CD4-positive, alpha-beta T cell (primary cell): ENCODE data around the gene APC2. TPM values are rescaled to one million over a fixed set of nuclear protein-coding genes. Genes with fewer than 3 reads are reported as not detected.

Experiments used
- ATAC-seq: fragments of 200-7000 bp; cut with Tn5 transposase; one replicate; pipeline ENCODE4 v1.10.0; 2022; ENCODE audit warnings: mild to moderate bottlenecking; ENCODE audit not compliant: poor library complexity
- CTCF ChIA-PET: fragments of 350-600 bp; sonication (Branson Sonifier 250); formaldehyde crosslinking; loops from one replicate; lab custom pipeline; 2021; ENCODE audit warnings: antibody characterized with exemption, inconsistent platforms; lab: Charles Lee
- POLR2A ChIA-PET: fragments of 350-600 bp; sonication (Branson Sonifier 250); formaldehyde crosslinking; loops from one replicate; lab custom pipeline; 2021; ENCODE audit warnings: antibody characterized with exemption, inconsistent platforms; lab: Charles Lee
- DNase-seq, 14 experiments: peaks; one replicate each; pipeline ENCODE4 v3.0.0-alpha.2; 2013 to 2020; ENCODE audit warnings: mixed read lengths in 2 of 14
- H3K27ac ChIP-seq, 2 donors: one replicate each; pipeline versions ENCODE4 v1.5.1 to v1.7.0; 2013; ENCODE audit warnings: low read length in 2 of 2, low read depth in 1 of 2, mild to moderate bottlenecking in 1 of 2
- H3K27me3 ChIP-seq, 2 experiments: 1 replicate in 1 of 2; 2 replicates in 1 of 2; pipeline versions ENCODE4 v1.6.1 to v1.7.0; 2013; ENCODE audit warnings: low read length in 2 of 2, control low read depth in 1 of 2, mild to moderate bottlenecking in 1 of 2, moderate library complexity in 1 of 2; ENCODE audit not compliant: insufficient read depth in 2 of 2, control insufficient read depth in 1 of 2
- H3K36me3 ChIP-seq: one replicate; pipeline ENCODE4 v1.6.1; 2013; ENCODE audit warnings: low read length, control low read depth; ENCODE audit not compliant: insufficient read depth
- H3K4me1 ChIP-seq: one replicate; pipeline ENCODE4 v1.6.1; 2013; ENCODE audit warnings: low read length, control low read depth; ENCODE audit not compliant: insufficient read depth
- H3K4me3 ChIP-seq: one replicate; pipeline ENCODE4 v1.5.1; 2013; ENCODE audit warnings: mild to moderate bottlenecking, low read length, moderate library complexity
- H3K9me3 ChIP-seq, 2 experiments: 1 replicate in 1 of 2; 2 replicates in 1 of 2; pipeline versions ENCODE4 v1.6.1 to v1.7.0; 2013; ENCODE audit warnings: low read length in 2 of 2, mild to moderate bottlenecking in 2 of 2, control low read depth in 1 of 2, moderate library complexity in 1 of 2; ENCODE audit not compliant: control insufficient read depth in 1 of 2, insufficient read depth in 1 of 2
- H3K27ac Mint-ChIP-seq: one replicate; pipeline ENCODE4 v1.8.0; 2020; ENCODE audit warnings: mixed read lengths
- H3K27me3 Mint-ChIP-seq: one replicate; pipeline ENCODE4 v1.8.0; 2021; ENCODE audit warnings: mixed read lengths
- H3K36me3 Mint-ChIP-seq: one replicate; pipeline ENCODE4 v1.8.0; 2021; ENCODE audit warnings: low read depth, mixed read lengths
- H3K4me1 Mint-ChIP-seq: one replicate; pipeline ENCODE4 v1.8.0; 2021; ENCODE audit warnings: low read depth, mixed read lengths
- H3K4me3 Mint-ChIP-seq: one replicate; pipeline ENCODE4 v1.8.0; 2020; ENCODE audit warnings: mild to moderate bottlenecking, mixed read lengths
- H3K9me3 Mint-ChIP-seq: one replicate; pipeline ENCODE4 v1.8.0; 2020; ENCODE audit warnings: mixed read lengths
- intact Hi-C, 2 experiments: fragments of 100-400 bp; cut with DNase I in 1 of 2; cut with micrococcal nuclease in 1 of 2; formaldehyde crosslinking; loops; one replicate each; pipeline versions ENCODE4 v1.15.1 to v1.9.0; 2023 to 2025; cut with DNase I, micrococcal nuclease
- total RNA-seq, 174 experiments: library from RNA in 2 of 174; stranded (reverse) in 2 of 174; gene quantifications; one replicate each; pipeline ENCODE4 v1.2.3 and lab custom pipeline; 2021 to 2026
- TF ChIP-seq, protein P1 (sequence below): fragments of 200-600 bp; IDR thresholded peaks from one replicate; pipeline ENCODE4 v1.8.0; 2022; ENCODE audit warnings: antibody characterized with exemption, mild to moderate bottlenecking

The APC2 gene
- total RNA-seq, 2 experiments from 2014 or later, result 0.20 to 0.30 TPM

DNA sequence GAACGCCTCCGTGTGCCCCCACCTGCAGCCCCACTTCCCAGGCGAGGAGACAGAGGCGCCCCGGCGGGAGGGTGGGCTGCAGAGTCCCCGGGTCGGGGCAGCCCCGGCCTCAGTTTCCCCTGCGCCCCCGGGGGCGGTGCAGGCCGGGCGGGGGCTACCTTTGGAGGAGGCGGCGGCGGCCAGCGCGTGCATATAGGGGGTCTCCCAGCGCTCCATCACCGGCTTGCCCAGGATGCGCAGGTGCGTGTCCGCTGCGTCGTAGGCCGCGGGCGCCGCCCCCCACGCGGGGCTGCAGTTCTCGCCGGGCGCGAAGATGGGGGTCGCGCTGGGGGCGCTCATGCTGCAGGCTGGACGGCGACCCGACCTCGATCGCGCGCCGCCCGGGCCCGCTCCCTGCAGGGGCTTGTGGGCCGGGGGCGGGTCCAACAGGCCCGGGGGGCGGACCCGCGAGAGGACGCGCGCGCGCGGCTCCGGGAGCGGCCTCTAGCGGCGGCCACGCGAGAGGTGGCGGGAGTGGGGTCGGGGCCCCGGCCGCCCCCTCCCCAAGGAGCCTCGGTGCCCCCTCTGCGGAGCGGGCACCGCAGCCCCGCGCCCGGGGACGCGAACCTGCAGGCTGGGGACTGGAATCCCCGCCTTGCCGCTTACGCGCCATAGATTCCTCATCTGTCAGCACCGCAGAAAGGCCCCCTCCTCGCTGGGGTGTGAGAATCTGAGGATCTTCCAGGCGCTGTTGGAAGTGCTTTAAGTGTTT is 48.6 kb upstream of the APC2 start, which contains the start of gene GAMT:
GAMT (minus strand) TSS at position 405 of the 751 bp plus-strand sequence; CDS start at position 339, 66 bp downstream.
- ATAC-seq (peak; percentile 86), DNase-seq (peak in 13 of 14 experiments; percentile 20 to 82 (median 60))
- TF ChIP-seq, protein P1, sequence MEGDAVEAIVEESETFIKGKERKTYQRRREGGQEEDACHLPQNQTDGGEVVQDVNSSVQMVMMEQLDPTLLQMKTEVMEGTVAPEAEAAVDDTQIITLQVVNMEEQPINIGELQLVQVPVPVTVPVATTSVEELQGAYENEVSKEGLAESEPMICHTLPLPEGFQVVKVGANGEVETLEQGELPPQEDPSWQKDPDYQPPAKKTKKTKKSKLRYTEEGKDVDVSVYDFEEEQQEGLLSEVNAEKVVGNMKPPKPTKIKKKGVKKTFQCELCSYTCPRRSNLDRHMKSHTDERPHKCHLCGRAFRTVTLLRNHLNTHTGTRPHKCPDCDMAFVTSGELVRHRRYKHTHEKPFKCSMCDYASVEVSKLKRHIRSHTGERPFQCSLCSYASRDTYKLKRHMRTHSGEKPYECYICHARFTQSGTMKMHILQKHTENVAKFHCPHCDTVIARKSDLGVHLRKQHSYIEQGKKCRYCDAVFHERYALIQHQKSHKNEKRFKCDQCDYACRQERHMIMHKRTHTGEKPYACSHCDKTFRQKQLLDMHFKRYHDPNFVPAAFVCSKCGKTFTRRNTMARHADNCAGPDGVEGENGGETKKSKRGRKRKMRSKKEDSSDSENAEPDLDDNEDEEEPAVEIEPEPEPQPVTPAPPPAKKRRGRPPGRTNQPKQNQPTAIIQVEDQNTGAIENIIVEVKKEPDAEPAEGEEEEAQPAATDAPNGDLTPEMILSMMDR, result peak; percentile 63
- Mint-ChIP-seq H3K4me3 (peak within 1 kb of the TSS; percentile 87), H3K4me1 (peaks cover 7% of the 10 kb centered on the region), H3K27ac (no peak within 1 kb of the TSS), H3K9me3 (no peaks in the 10 kb centered on the region), H3K36me3 (no peaks in the 10 kb centered on the region), H3K27me3 (no peaks in the 10 kb centered on the region)
- no peaks in the 10 kb centered on the region for H3K36me3 ChIP-seq
- H3K9me3 ChIP-seq, result no peaks in the 10 kb centered on the region
- peak within 1 kb of the TSS; percentile 52 for H3K4me3 ChIP-seq
- ChIA-PET CTCF (no interaction called here), POLR2A (interaction anchor here (1.5 kb wide), 1 partner anchor 126 kb away, joined by 5 read pairs; the partner anchor contains the start of gene FAM174C)
- intact Hi-C loops, result loop anchor here (1.0 to 10.0 kb wide), 4 partner anchors 48 to 863 kb away; partner anchors contain the start of genes FAM174C (in 1 of the 2) and TCF3 (in 1 of the 2)
- H3K4me1 ChIP-seq, result peaks cover 39% of the 10 kb centered on the region
- peaks cover 0 to 11% of the 10 kb centered on the region in 2 experiments for H3K27me3 ChIP-seq
- H3K27ac ChIP-seq, result no peak within 1 kb of the TSS

DNA sequence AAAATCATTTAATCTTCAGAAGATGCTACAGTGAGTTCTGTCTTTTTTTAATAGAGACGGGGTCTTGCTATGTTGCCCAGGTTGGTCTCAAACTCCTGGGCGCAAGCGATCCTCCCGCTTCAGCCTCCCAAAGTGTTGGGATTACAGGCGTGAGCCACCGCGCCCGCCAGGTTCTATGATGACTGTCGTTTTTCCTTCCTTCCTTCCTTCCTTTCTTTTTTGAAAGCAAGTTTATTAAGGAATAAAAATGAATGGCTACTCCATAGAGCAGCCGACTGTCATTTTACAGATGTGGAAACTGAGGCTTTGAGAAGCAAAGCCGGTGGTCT is 48.1 kb upstream of the APC2 start:
- no peak overlapping the region for H3K27ac Mint-ChIP-seq
- H3K27me3 Mint-ChIP-seq, result no peaks in the 10 kb centered on the region
- TF ChIP-seq, protein P1, result no peak
- H3K36me3 Mint-ChIP-seq, result peaks cover 4% of the 10 kb centered on the region
- Histone ChIP-seq H3K36me3 (no peaks in the 10 kb centered on the region), H3K4me3 (peak overlapping the region; percentile 41), H3K27ac (no peak overlapping the region), H3K27me3 (peaks cover 0 to 11% of the 10 kb centered on the region in 2 experiments), H3K4me1 (peaks cover 39% of the 10 kb centered on the region), H3K9me3 (no peaks in the 10 kb centered on the region)
- DNase-seq (no peak), ATAC-seq (no peak)
- CTCF ChIA-PET, result no interaction called here
- H3K4me1 Mint-ChIP-seq, result peaks cover 12% of the 10 kb centered on the region
- peak overlapping the region; percentile 62 for H3K4me3 Mint-ChIP-seq
- POLR2A ChIA-PET, result interaction anchor here (1.5 to 2.2 kb wide), 2 partner anchors 127 to 133 kb away, joined by 5 to 7 read pairs; partner anchors contain the start of genes CIRBP and FAM174C
- H3K9me3 Mint-ChIP-seq, result no peaks in the 10 kb centered on the region
- intact Hi-C loops, result loop anchor here (1.0 to 10.0 kb wide), 4 partner anchors 49 to 863 kb away; partner anchors contain the start of genes FAM174C (in 1 of the 2) and TCF3 (in 1 of the 2)

DNA sequence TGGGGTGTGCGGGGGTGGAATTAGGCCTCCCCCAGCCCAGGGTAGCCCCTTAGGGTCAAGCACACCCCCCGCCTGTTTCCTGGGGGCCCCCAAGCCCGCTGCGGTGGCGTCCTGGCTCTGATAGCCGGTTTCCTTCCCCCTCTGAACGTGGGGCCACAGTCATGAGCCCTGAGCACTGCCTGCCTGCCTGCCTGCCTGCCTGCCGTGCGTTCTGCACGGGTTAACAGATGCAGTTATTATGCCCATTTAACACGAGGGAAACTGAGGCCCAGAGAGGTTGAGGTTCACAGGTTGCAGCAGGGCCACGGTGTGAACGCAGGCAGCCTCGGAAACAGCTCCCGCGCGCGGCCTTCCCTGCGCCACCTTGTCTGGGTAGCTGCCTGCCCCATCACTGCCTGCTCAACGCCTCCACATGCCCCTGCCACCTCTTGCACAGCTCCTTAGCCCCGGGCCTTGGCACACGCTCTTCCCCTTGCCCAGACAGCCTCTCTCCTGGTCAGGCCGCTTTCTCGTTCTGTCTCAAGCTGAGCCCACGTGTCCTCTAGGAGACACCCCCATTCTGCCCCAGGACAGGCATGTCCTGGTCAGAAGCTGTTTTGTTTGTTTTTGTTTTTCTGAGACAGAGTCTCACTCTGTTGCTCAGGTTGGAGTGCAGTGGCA is 47.4 kb upstream of the APC2 start:
- DNase-seq (no peak), ATAC-seq (no peak)
- Histone ChIP-seq H3K27ac (no peak overlapping the region), H3K27me3 (peaks cover 0 to 11% of the 10 kb centered on the region in 2 experiments), H3K36me3 (no peaks in the 10 kb centered on the region), H3K4me1 (peaks cover 39% of the 10 kb centered on the region), H3K4me3 (no peak overlapping the region), H3K9me3 (no peaks in the 10 kb centered on the region)
- H3K36me3 Mint-ChIP-seq, result peaks cover 5% of the 10 kb centered on the region
- TF ChIP-seq, protein P1, result no peak
- H3K4me3 Mint-ChIP-seq, result peak overlapping the region; percentile 87
- no peaks in the 10 kb centered on the region for H3K27me3 Mint-ChIP-seq
- H3K9me3 Mint-ChIP-seq, result no peaks in the 10 kb centered on the region
- H3K27ac Mint-ChIP-seq, result no peak overlapping the region
- ChIA-PET POLR2A (interaction anchor here (0.8 to 2.2 kb wide), 4 partner anchors 19 to 134 kb away, joined by 3 to 7 read pairs (median 4); partner anchors contain the start of genes CIRBP and FAM174C), CTCF (interaction anchor here (0.8 kb wide), 1 partner anchor 135 kb away, joined by 3 read pairs; no protein-coding TSS in a partner anchor)
- H3K4me1 Mint-ChIP-seq, result peaks cover 12% of the 10 kb centered on the region
- intact Hi-C loops, result loop anchor here (10.0 kb wide), 3 partner anchors 128 to 862 kb away; partner anchors contain the start of genes FAM174C (in 1 of the 2) and TCF3 (in 1 of the 2)
